HG03108 (cell line): ENCODE results near the gene SORL1-AS1.

Experiments used
- ATAC-seq: cut with Tn5 transposase; IDR thresholded peaks from one replicate; pipeline ENCODE4 v1.9.1; 2021; ENCODE audit warnings: moderate library complexity; ENCODE audit not compliant: unreplicated experiment

The SORL1-AS1 gene

GRCh38 chr11:121394785-121395184, 58.0 kb downstream of the SORL1-AS1 start:
- ATAC-seq, result no peak

- ATAC-seq, result no peak
These were observed 58.9 kb downstream of the SORL1-AS1 start for GRCh38 chr11:121393855-121394254.

GRCh38 chr11:121391914-121392313, 60.9 kb downstream of the SORL1-AS1 start:
- no peak for ATAC-seq

- ATAC-seq, result no peak
These were observed 63.1 kb downstream of the SORL1-AS1 start for GRCh38 chr11:121389651-121390050.
